ENCODE data around the gene PTF1A.

PTF1A gene

GRCh38 chr10:23191764-23192711 lies at the start of gene PTF1A:
TSS of gene PTF1A (plus strand) at chr10:23192312. CDS start at chr10:23192531, 219 bp downstream.
- no peak for DNase-seq

GRCh38 chr10:23146258-23146657 lies 45.9 kb upstream of the PTF1A start:
- no peak for DNase-seq

- DNase-seq = no peak
Observed at GRCh38 chr10:23147035-23147434, 45.1 kb upstream of the PTF1A start.

GRCh38 chr10:23148214-23148613 lies 43.9 kb upstream of the PTF1A start:
- no peak for DNase-seq

- no peak for DNase-seq
Observed at GRCh38 chr10:23150091-23150490, 42.0 kb upstream of the PTF1A start.

GRCh38 chr10:23150610-23151009 lies 41.5 kb upstream of the PTF1A start:
- no peak for DNase-seq

GRCh38 chr10:23151071-23151470 lies 41.0 kb upstream of the PTF1A start:
- no peak for DNase-seq

- no peak for DNase-seq
Observed at GRCh38 chr10:23155169-23155568, 36.9 kb upstream of the PTF1A start.

GRCh38 chr10:23156447-23157150 lies 35.5 kb upstream of the PTF1A start:
- no peak for DNase-seq

- no peak for DNase-seq
Observed at GRCh38 chr10:23157239-23157681, 34.9 kb upstream of the PTF1A start.

GRCh38 chr10:23157691-23158369 lies 34.3 kb upstream of the PTF1A start:
- no peak for DNase-seq

- no peak for DNase-seq
Observed at GRCh38 chr10:23158370-23158769, 33.7 kb upstream of the PTF1A start.

- DNase-seq = no peak
Observed at GRCh38 chr10:23171232-23171876, 20.8 kb upstream of the PTF1A start.

GRCh38 chr10:23172429-23173213 lies 19.5 kb upstream of the PTF1A start:
- no peak for DNase-seq

- no peak for DNase-seq
Observed at GRCh38 chr10:23173214-23174073, 18.7 kb upstream of the PTF1A start.

GRCh38 chr10:23174074-23174976 lies 17.8 kb upstream of the PTF1A start:
- no peak for DNase-seq

- DNase-seq = no peak
Observed at GRCh38 chr10:23174977-23175512, 17.1 kb upstream of the PTF1A start.

GRCh38 chr10:23186178-23186577 lies 5.9 kb upstream of the PTF1A start:
- DNase-seq = no peak

GRCh38 chr10:23186697-23187096 lies 5.4 kb upstream of the PTF1A start:
- no peak for DNase-seq

- DNase-seq = no peak
Observed at GRCh38 chr10:23187155-23187554, 5.0 kb upstream of the PTF1A start.
